Lower leg skin (tissue), 4 donors: ENCODE measurements around the gene ARMH3. TPM values are rescaled to one million over a fixed set of nuclear protein-coding genes. Genes with fewer than 3 reads are reported as not detected.

Source experiments
- DNase-seq, 2 donors: peaks; one replicate each; pipeline ENCODE4 v3.0.0-alpha.2; 2019; ENCODE audit warnings: low spot score in 2 of 2
- H3K4me3 ChIP-seq: fragments of 200-600 bp; sonication (generic); 2 replicates; pipeline ENCODE4 v1.5.1; 2017; ENCODE audit warnings: mild to moderate bottlenecking, low read depth; ENCODE audit not compliant: poor library complexity, severe bottlenecking
- CTCF ChIP-seq, 3 donors: fragments of 450-650 bp; IDR thresholded peaks; one replicate each; pipeline ENCODE4 v1.5.1; 2016; ENCODE audit warnings: antibody characterized with exemption in 3 of 3, mild to moderate bottlenecking in 3 of 3, moderate library complexity in 2 of 3
- POLR2A ChIP-seq, 2 donors: fragments of 450-650 bp; IDR thresholded peaks; one replicate each; pipeline ENCODE4 v1.6.1; 2016 to 2017; ENCODE audit warnings: antibody characterized with exemption in 2 of 2, mild to moderate bottlenecking in 1 of 2, moderate library complexity in 1 of 2
- WGBS, 2 donors: methylation state at CpG; one replicate each; pipeline ENCODE4 v1.1.5; 2018; 5-methylcytosine and 5-hydroxymethylcytosine counted together
- intact Hi-C: fragments of 100-400 bp; cut with DNase I; formaldehyde crosslinking; loops from one replicate; pipeline ENCODE4 v1.15.0; 2023; ENCODE audit warnings: low total_unique reads
- total RNA-seq, 4 donors: library from RNA; depleted of rRNA; stranded (reverse); fragments of >200 nt; gene quantifications; one replicate each; pipeline ENCODE4 v1.1.0, GENCODE V29; 2016

ARMH3 gene
- total RNA-seq, 4 donors from 2014 or later = 15.2 to 57.4 (median 16.9) TPM

DNA sequence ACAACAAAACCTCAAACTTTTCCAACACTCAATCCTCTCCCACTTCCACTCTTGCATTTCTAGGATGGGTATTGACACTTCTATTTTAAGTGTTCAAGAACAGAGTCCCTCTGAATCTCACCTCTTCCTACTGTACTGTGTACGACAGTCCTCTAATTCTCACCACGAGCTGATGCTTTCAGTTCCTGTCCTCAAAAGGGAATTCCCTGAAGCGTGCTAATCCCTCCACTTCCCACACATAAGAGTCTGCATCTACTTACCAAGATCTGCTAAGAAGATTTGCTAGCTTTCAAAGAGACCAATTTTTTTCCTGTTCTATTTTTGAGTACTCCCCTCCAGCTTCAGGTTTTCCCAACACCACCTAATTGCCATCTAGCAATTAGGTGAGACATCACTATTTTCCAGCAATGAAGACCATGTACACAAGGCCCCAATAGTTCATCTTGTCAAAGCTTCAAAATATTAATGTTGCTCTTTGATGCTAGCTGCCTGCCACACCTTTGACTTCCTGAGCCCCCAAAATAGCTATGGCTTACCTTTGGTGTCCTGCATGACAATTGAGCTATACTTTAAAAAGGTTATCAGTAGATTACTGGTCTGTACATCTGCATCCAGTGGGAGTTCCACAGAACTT is 54.4 kb downstream of the ARMH3 start:
- TF ChIP-seq CTCF (IDR thresholded peaks at IDR 0.05) (no peak), POLR2A (IDR thresholded peaks at IDR 0.05) (no peak)
- DNase-seq = no peak
- 71 to 77% methylated on average over 3 of the region's 3 CpGs for WGBS, 2 donors
- intact Hi-C loops = loop anchor here (10.0 kb wide), 1 partner anchor 157 kb away; the partner anchor contains the start of gene KCNIP2
- H3K4me3 ChIP-seq = no peak overlapping the region

DNA sequence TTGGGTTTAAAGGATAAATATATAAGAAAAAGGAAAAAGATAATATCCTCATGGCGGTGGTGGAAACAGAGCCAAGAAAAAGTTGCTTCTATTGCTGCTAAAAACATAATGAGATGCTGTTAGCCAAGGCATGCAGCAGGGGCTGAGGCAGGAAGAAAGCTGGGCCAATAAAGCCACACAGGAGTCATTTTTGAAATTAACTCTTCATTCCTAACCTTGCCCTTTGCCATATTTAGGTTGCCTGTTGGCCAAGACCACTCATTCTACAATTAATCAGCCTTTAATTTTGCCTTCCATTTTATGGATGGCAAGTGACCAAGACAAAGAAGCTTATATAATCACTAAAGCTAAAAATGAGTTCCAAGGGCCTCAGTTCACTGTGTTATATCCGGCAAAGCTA is 58.2 kb downstream of the ARMH3 start:
- intact Hi-C loops = no loop called here
- TF ChIP-seq POLR2A (IDR thresholded peaks at IDR 0.05) (no peak), CTCF (IDR thresholded peaks at IDR 0.05) (no peak)
- 82 to 89% methylated on average over 2 of the region's 2 CpGs for WGBS, 2 donors

GRCh38 chr10:101995451-101996063 is 60.4 kb downstream of the ARMH3 start:
- intact Hi-C loops = no loop called here
- H3K4me3 ChIP-seq = no peak overlapping the region
- DNase-seq = no peak
- TF ChIP-seq CTCF (IDR thresholded peaks at IDR 0.05) = no peak
- no peak for TF ChIP-seq POLR2A (IDR thresholded peaks at IDR 0.05)
- 85 to 94% methylated on average over 1 of the region's 1 CpG for WGBS, 2 donors

More for the DNA sequence above, 58.2 kb downstream of the ARMH3 start:
- no peak for DNase-seq
- H3K4me3 ChIP-seq = no peak overlapping the region

GRCh38 chr10:101993651-101994200 is 62.2 kb downstream of the ARMH3 start:
- intact Hi-C loops = no loop called here
- TF ChIP-seq POLR2A (IDR thresholded peaks at IDR 0.05) (no peak), CTCF (IDR thresholded peaks at IDR 0.05) (no peak)
- no peak overlapping the region for H3K4me3 ChIP-seq
- DNase-seq = no peak
- 93% methylated on average over 5 of the region's 5 CpGs for WGBS, 2 donors

DNA sequence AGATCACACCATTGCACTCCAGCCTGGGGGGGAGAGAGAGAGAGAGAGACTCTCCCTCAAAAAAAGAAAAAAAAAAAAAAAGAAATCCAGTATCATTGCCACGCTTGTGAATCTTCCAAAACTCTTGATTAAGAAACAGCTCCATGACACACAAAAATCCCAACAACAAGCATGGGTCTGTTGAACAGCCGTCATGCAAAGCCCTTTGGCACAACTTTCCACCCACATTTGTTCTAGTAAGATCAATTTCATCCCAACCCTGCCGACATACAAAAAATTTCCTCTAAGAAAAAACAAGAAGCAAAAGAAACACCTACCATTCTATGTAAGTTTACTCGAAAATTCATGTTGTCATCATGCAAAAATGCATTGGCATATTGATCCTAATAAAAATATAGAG is 62.8 kb downstream of the ARMH3 start:
- 87 to 88% methylated on average over 4 of the region's 4 CpGs for WGBS, 2 donors
- TF ChIP-seq CTCF (IDR thresholded peaks at IDR 0.05) (no peak), POLR2A (IDR thresholded peaks at IDR 0.05) (no peak)
- DNase-seq = no peak
- intact Hi-C loops = no loop called here
- H3K4me3 ChIP-seq = no peak overlapping the region
